HG03432 (cell line): ENCODE results near the gene VAT1L.

Experiments used
- ATAC-seq: cut with Tn5 transposase; IDR thresholded peaks from one replicate; pipeline ENCODE4 v1.9.1; 2021; ENCODE audit warnings: mild to moderate bottlenecking, moderate library complexity; ENCODE audit not compliant: unreplicated experiment

Gene VAT1L, protein sequence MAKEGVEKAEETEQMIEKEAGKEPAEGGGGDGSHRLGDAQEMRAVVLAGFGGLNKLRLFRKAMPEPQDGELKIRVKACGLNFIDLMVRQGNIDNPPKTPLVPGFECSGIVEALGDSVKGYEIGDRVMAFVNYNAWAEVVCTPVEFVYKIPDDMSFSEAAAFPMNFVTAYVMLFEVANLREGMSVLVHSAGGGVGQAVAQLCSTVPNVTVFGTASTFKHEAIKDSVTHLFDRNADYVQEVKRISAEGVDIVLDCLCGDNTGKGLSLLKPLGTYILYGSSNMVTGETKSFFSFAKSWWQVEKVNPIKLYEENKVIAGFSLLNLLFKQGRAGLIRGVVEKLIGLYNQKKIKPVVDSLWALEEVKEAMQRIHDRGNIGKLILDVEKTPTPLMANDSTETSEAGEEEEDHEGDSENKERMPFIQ

DNA sequence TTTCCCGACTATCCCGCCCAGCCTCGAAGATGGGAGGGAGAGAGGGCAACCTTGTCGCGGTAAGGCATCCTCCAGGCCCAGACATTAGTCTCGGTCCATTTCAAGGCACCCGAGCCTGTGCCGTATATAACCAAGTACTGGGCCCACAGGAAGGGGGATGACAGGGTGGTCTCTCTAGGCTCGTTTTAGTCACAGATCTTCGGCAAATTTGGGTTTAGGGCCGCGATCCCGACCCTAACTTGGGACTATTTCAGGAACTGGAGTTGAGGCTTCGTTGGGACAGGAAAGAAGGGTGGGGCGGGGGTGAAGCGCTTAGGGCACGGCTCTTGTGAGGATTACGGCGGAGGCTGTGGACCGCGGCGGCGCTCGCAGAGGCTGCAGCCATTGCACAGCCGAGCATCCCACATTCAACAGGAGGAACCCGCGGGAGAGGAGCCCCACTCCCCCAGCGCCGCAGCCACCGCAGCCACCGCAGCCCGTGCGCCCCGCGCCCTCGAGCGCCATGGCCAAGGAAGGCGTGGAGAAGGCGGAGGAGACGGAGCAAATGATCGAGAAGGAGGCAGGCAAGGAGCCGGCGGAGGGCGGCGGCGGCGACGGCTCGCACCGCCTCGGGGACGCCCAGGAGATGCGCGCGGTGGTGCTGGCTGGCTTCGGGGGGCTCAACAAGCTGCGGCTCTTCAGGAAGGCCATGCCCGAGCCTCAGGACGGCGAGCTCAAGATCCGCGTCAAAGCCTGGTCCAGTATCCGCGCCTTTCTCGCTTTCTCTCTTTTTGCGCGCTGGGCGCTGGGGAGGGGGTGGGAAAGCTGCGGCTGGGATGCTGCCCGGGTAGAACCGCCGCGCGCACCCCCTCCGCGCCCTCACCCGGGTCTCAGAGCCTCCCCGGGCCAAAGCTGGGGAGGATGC is at the start of gene VAT1L:
VAT1L (plus strand) TSS at position 384 of the 904 bp plus-strand sequence; CDS start at position 503, 119 bp downstream.
- peak; percentile 59 for ATAC-seq

DNA sequence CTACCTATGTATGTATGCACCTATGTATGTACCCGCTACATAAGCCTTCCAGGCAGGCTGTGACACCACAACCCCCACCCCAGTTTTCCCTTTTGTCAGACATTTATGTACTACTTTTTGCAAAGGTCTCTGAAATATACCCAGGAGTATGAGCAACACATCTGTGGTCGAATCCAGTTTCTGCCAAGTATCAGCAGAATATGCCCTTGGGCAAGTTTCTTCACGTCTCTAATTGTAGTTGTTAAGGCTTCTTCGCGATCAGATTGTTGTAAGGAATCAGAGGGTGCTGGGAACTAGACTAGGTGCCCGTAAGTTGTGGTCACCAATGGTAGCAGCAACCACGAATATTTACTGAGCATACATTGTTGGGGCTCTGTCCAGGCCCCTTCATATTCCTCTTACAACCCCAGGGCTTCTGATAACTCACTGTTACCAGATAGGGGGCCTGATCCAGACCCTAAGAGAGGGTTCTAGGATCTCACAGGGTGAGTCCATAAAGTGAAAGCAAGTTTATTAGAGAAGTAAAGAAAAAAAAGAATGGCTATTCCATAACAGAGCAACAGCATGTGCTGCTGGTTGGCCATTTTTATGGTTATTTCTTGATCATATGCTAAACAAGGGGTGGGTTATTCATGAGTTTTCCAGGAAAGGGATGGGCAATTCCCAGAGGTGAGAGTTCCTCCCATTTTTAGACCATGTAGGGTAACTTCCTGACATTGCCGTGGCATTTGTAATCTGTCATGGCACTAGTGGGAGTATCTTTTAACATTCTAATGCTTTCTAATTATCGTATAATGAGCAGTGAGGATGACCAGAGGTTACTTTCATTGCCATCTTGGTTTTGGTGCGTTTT is 49.4 kb upstream of the VAT1L start:
- no peak for ATAC-seq

- no peak for ATAC-seq
Measured at GRCh38 chr16:77739559-77739892, 48.8 kb upstream of the VAT1L start.

DNA sequence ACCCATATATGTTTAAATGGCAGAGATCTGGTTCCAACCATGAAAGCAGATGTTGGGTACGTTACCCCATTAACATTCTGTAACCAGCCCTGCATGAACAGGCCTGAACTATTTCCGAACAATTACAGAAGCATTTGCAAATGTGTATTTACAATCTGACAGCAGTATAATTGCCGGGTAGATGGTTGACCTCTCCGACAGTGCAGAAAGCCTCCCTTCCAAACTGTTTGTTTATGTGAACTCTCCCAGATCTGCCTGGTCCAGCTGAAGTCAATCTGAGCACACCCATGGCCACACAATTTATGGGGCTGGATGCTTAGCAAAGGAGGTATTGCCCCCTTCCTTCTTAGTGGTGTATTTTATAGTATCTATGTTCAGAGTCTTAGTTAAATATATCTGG is 44.2 kb upstream of the VAT1L start:
- no peak for ATAC-seq

DNA sequence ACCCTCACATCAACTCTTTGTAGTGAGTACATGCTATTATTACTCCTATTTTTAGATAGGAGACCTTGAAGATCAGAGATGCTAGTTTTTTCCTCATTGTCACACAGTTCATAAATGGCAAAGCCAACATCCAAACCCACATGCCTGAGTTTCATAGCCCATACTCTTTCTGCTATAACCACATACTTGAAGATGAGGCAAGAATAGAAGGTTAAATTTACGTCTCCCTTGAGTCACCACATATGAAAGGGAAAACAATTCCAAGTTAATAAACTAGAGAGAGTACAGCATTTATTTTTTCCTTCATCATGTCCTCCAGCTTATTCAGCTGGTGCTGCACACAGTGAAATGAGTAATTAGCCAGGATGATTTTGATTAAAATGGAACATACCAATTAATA is 42.4 kb upstream of the VAT1L start:
- ATAC-seq = no peak

DNA sequence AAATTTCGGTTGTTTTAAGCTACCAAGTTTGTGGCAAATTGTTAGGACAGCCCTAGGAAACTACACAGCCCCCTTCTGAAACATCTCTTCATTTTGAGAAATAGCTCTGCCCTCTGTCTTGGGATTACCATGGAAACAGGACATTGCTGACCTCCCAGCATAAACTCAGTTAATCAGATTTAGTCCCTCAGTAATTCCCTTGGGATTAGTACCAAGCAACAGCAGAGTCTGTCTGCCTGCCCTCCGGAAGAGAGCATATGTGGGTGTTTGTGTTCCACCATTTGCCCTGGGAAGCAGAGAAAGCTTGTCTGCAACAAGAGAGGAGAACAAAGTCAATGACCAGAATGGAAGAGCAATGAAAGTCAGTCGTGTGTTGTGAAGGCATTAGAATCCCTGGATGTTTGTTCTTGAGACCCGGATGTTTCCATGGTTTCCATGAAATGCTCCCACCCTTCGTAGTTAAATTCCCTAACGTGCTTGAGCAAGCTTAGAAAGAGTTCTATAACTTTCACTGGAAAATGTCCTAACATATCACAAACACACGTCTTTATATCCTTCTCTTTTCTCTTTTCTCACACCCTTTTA is 39.9 kb upstream of the VAT1L start:
- no peak for ATAC-seq

DNA sequence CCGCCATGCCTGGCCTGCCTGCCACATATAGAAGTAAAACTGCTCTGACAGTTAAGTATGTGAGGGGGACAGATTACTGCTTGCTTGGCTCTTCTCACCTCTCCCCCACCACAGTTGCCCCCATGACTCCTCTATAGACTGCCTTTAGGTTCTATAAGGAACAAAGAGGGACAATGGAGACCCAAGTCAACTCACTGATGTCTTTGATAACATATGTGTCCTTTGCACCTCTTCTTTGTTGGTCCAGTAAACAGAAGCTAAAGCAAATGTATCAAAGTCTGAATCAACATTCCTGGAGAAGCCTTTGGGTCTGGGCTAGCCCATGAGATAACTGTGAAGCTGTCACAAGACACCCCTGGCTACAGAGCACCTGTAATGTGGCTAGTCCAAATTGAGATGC is 38.9 kb upstream of the VAT1L start:
- ATAC-seq = no peak

GRCh38 chr16:77758046-77758445 is 30.3 kb upstream of the VAT1L start:
- ATAC-seq = no peak

- no peak for ATAC-seq
Measured at GRCh38 chr16:77758508-77758907, 29.9 kb upstream of the VAT1L start.

GRCh38 chr16:77759201-77759600 is 29.2 kb upstream of the VAT1L start:
- no peak for ATAC-seq

DNA sequence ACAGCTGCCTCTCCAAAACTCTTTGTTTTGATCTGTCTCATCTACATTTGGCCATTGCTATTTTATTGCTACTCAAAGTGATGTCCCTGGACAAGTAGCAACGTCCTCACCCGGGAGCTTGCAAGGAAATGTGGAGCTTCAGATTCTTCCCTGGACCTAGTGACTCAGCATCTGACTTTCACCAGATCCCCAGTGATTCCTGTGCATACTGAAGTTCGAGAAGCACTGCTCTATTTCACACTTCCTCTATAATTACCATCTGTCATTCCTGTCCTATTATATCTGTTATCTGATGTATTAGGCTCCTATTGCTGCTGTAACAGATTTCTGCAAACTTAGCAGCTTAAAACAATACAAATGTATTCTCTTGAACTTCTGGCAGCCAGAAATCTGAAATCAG is 28.5 kb upstream of the VAT1L start:
- ATAC-seq = no peak

GRCh38 chr16:77760800-77761199 is 27.6 kb upstream of the VAT1L start:
- ATAC-seq = no peak

DNA sequence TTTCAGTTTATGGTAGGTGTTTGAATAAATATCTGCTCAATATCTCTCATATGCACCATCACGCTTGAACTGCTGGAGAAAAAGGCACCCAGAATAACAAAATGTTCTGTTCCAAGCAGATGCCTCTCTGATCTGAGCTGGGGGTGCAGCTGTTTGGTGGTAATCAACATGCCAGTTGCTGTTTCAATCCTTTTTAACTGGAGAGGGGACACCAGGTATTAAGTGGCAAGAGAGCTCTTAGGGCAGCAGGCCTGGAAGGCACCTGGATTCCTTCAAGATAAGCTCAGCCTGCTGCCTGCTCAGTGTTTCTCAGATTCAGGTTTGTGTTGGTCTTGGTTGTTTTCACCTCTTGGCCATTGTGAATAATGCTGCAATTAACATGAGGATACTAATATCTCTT is 27.2 kb upstream of the VAT1L start:
- ATAC-seq = no peak

GRCh38 chr16:77762262-77762661 is 26.1 kb upstream of the VAT1L start:
- ATAC-seq = no peak

- ATAC-seq = no peak
Measured at GRCh38 chr16:77763994-77764393, 24.4 kb upstream of the VAT1L start.

DNA sequence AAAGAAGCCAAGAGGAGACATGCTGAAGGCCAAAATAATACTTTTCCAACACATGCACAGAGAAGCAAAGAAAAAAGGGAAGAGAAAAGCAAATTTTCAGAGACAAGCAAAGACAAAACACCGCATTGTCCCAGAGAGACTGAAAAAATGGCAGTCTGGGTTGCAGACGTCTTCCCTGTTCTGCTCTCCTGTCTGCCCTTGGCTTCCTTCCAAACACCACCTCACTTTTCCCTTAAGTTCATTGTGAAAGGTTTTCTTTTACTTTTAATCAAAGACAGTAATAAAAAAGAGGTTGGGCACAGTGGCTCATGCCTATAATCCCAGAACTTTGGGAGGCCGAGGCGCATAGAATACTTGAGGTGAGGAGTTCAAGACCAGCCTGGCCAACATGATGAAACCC is 21.2 kb upstream of the VAT1L start:
- no peak for ATAC-seq

- ATAC-seq = no peak
Measured at GRCh38 chr16:77767826-77768225, 20.5 kb upstream of the VAT1L start.

GRCh38 chr16:77775911-77776909 is 12.2 kb upstream of the VAT1L start:
- ATAC-seq = no peak

DNA sequence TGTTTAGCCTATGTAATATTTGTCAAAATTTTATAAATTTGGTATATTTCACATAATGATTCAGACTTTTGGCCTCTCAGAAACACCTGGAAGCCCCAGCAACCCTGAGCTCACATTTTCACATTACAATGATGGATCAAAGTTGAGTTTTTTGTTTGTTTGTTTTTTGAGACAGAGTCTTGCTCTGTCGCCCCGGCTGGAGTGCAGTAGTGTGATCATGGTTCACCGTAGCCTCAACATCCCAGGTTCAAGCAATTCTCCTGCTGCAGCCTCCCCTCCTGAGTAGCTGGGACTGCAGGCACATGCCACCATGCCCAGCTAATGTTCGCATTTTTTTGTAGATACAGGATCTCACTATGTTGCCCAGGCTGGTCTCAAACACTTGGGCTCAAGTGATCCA is 10.6 kb upstream of the VAT1L start:
- no peak for ATAC-seq
